Smooth muscle cell (in vitro differentiated cells): Measurements from ENCODE around the gene CCDC97. TPM values are rescaled to one million over a fixed set of nuclear protein-coding genes. Genes with fewer than 3 reads are reported as not detected.
A peak's percentile ranks its signal among the peaks of the same experiment; 100 is the strongest.
"Not testable (repeated sequence)": the region's sequence is repeated elsewhere in the genome, so short reads cannot be mapped to it uniquely, and the experiment has no call there.

Experiments
- DNase-seq: peaks from one replicate; lab custom pipeline; 2025; ENCODE audit not compliant: unreplicated experiment; lab: John Stamatoyannopoulos, UW
- H2AFZ ChIP-seq: fragments of 200-600 bp; sonication (generic); 2 replicates; pipeline ENCODE4 v1.6.0; 2016; ENCODE audit warnings: antibody characterized with exemption, low read depth, mild to moderate bottlenecking
- H3F3A ChIP-seq: fragments of 200-600 bp; sonication (generic); 2 replicates; pipeline ENCODE4 v1.6.0; 2017; ENCODE audit warnings: antibody characterized with exemption, low read depth
- H3K27ac ChIP-seq: fragments of 200-600 bp; sonication (generic); 2 replicates; pipeline ENCODE4 v1.5.1; 2016; ENCODE audit warnings: low read depth, mild to moderate bottlenecking
- H3K27me3 ChIP-seq: fragments of 200-600 bp; sonication (generic); 2 replicates; pipeline ENCODE4 v1.6.1; 2016; ENCODE audit warnings: low read depth, mild to moderate bottlenecking
- H3K36me3 ChIP-seq: fragments of 200-600 bp; sonication (generic); 2 replicates; pipeline ENCODE4 v1.5.1; 2016; ENCODE audit warnings: low read depth
- H3K4me1 ChIP-seq: fragments of 200-600 bp; sonication (generic); 2 replicates; pipeline ENCODE4 v1.5.1; 2016; ENCODE audit warnings: low read depth
- H3K4me2 ChIP-seq: fragments of 200-600 bp; sonication (generic); 2 replicates; pipeline ENCODE4 v1.6.0; 2016; ENCODE audit warnings: mild to moderate bottlenecking
- H3K4me3 ChIP-seq: fragments of 200-600 bp; sonication (generic); 2 replicates; pipeline ENCODE4 v1.5.1; 2016; ENCODE audit warnings: mild to moderate bottlenecking
- H3K79me2 ChIP-seq: fragments of 200-600 bp; sonication (generic); 2 replicates; pipeline ENCODE4 v1.6.0; 2016; ENCODE audit warnings: low read depth, mild to moderate bottlenecking
- H3K9ac ChIP-seq: fragments of 200-600 bp; sonication (generic); 2 replicates; pipeline ENCODE4 v1.6.0; 2016; ENCODE audit warnings: low read depth
- H3K9me3 ChIP-seq: fragments of 200-600 bp; sonication (generic); replicated peaks from 2 replicates; pipeline ENCODE4 v1.5.1; 2016; ENCODE audit warnings: low read depth
- H4K20me1 ChIP-seq: fragments of 200-600 bp; sonication (generic); 2 replicates; pipeline ENCODE4 v1.6.0; 2016; ENCODE audit warnings: low read depth
- CTCF ChIP-seq: fragments of 200-600 bp; sonication (generic); IDR thresholded peaks from 2 replicates; pipeline ENCODE4 v1.5.1; 2017; ENCODE audit warnings: borderline replicate concordance, mild to moderate bottlenecking, antibody characterized with exemption; ENCODE audit not compliant: insufficient read depth, poor library complexity, severe bottlenecking
- WGBS: methylation state at CpG from one replicate; pipeline ENCODE4 v1.1.7; 2016; ENCODE audit warnings: low lambda C conversion rate; 5-methylcytosine and 5-hydroxymethylcytosine counted together
- polyA plus RNA-seq: library from polyadenylated mRNA; unstranded; fragments of >200 nt; fragmentation: Nextera tagmentation; extraction: Ambion mirVana; gene quantifications from 2 replicates; pipeline ENCODE4 v1.2.1, GENCODE V29; 2016
- total RNA-seq: library from RNA; depleted of rRNA; stranded (reverse); fragments of >200 nt; gene quantifications from 2 replicates; pipeline ENCODE4 v1.2.3, GENCODE V29; 2014

The CCDC97 gene
- total and polyA plus RNA-seq, 2 experiments from 2014 or later, result 7.5 to 18.2 TPM

GRCh38 chr19:41341669-41342490, 31.9 kb downstream of the CCDC97 start:
- peaks cover 94% of the 10 kb centered on the region for H4K20me1 ChIP-seq
- H3F3A ChIP-seq, result peaks cover 16% of the 10 kb centered on the region
- H3K4me2 ChIP-seq, result no peak overlapping the region
- no peak overlapping the region for H3K4me3 ChIP-seq
- H3K36me3 ChIP-seq, result no peaks in the 10 kb centered on the region
- H3K79me2 ChIP-seq, result peaks cover 62% of the 10 kb centered on the region
- H3K9me3 ChIP-seq, result no peaks in the 10 kb centered on the region
- DNase-seq, result no peak
- H2AFZ ChIP-seq, result no peak overlapping the region
- 95% methylated on average over 17 of the region's 20 CpGs for WGBS
- no peak overlapping the region for H3K9ac ChIP-seq
- no peaks in the 10 kb centered on the region for H3K4me1 ChIP-seq
- no peak for TF ChIP-seq CTCF
- H3K27me3 ChIP-seq, result no peaks in the 10 kb centered on the region
- H3K27ac ChIP-seq, result no peak overlapping the region

- Histone ChIP-seq H3K9ac (no peak overlapping the region), H3K9me3 (no peaks in the 10 kb centered on the region), H3K4me2 (no peak overlapping the region), H3K79me2 (peaks cover 65% of the 10 kb centered on the region), H3K27ac (no peak overlapping the region), H3K27me3 (no peaks in the 10 kb centered on the region), H3K4me1 (no peaks in the 10 kb centered on the region), H3K4me3 (no peak overlapping the region), H3K36me3 (peaks cover 3% of the 10 kb centered on the region), H4K20me1 (peaks cover 94% of the 10 kb centered on the region), H2AFZ (no peak overlapping the region), H3F3A (peaks cover 16% of the 10 kb centered on the region)
- WGBS, result 90% methylated on average over 2 of the region's 2 CpGs
- no peak for DNase-seq
- TF ChIP-seq CTCF, result no peak
Observed at GRCh38 chr19:41344162-41344561, 34.2 kb downstream of the CCDC97 start.

GRCh38 chr19:41346916-41347315, 36.9 kb downstream of the CCDC97 start:
- 88% methylated on average over 9 of the region's 9 CpGs for WGBS
- H3K36me3 ChIP-seq, H3K27ac ChIP-seq, H3K27me3 ChIP-seq, DNase-seq, H3K9me3 ChIP-seq, H3K9ac ChIP-seq, H3K4me2 ChIP-seq, H3K4me1 ChIP-seq, H3K4me3 ChIP-seq, H2AFZ ChIP-seq: not testable (repeated sequence)
- Histone ChIP-seq H3K79me2 (peaks cover 80% of the 10 kb centered on the region), H3F3A (peaks cover 12% of the 10 kb centered on the region), H4K20me1 (peaks cover 97% of the 10 kb centered on the region)

GRCh38 chr19:41350735-41351338, 40.9 kb downstream of the CCDC97 start:
- Histone ChIP-seq H3K9me3 (no peaks in the 10 kb centered on the region), H4K20me1 (peaks cover 72% of the 10 kb centered on the region), H3K4me2 (peak overlapping the region; percentile 94), H3K27me3 (no peaks in the 10 kb centered on the region), H2AFZ (no peak overlapping the region), H3K27ac (peak overlapping the region; percentile 37), H3F3A (peaks cover 17% of the 10 kb centered on the region), H3K4me3 (peak overlapping the region; percentile 76), H3K79me2 (peaks cover 76% of the 10 kb centered on the region), H3K4me1 (no peaks in the 10 kb centered on the region), H3K36me3 (peaks cover 3% of the 10 kb centered on the region), H3K9ac (peak overlapping the region; percentile 83)
- WGBS, result 4% methylated on average over 21 of the region's 22 CpGs
- DNase-seq, result no peak
- TF ChIP-seq CTCF, result no peak
